ENCODE results near the gene S100A10. TPM values are rescaled to one million over a fixed set of nuclear protein-coding genes. Genes with fewer than 3 reads are reported as not detected.

S100A10 gene
- total RNA-seq, 1 experiment from 2014 or later: 160 TPM

- Histone ChIP-seq H3K27ac (ENCODE audit: insufficient read length, low read depth, low read length) (peak overlapping the region; percentile 18), H2BK12ac (ENCODE audit: insufficient read length, low read depth, low read length) (no peak overlapping the region), H3K4me1 (ENCODE audit: insufficient read depth, low read length) (peaks cover 14% of the 10 kb centered on the region; the same call in 1 of the 2 replicates), H3T11ph (ENCODE audit: low read length) (no peak overlapping the region), H3K79me2 (ENCODE audit: insufficient read depth, low read length) (peaks cover 19% of the 10 kb centered on the region), H3K23me2 (ENCODE audit: insufficient read length, low read depth, low read length, poor library complexity, severe bottlenecking) (peaks cover 21% of the 10 kb centered on the region), H3K9me3 (ENCODE audit: control insufficient read depth, low read depth, low read length) (no peaks in the 10 kb centered on the region), H3K4me2 (ENCODE audit: insufficient read depth, insufficient read length, low read length) (peak overlapping the region; percentile 89), H3K56ac (ENCODE audit: insufficient read length, low read depth, low read length) (no peak overlapping the region), H2BK120ac (ENCODE audit: low read depth, low read length, poor library complexity, severe bottlenecking) (no peak overlapping the region), H3K14ac (ENCODE audit: insufficient read depth, low read length) (peak overlapping the region; percentile 80), H3K18ac (ENCODE audit: insufficient read length, low read depth, low read length) (peak overlapping the region; percentile 53), H4K8ac (replicated peaks; ENCODE audit: insufficient read length, low read depth, low read length) (no peak overlapping the region), H2BK15ac (ENCODE audit: low read depth, low read length) (no peak overlapping the region), H2BK20ac (ENCODE audit: low read depth, low read length, poor library complexity, severe bottlenecking) (no peak overlapping the region), H3K79me1 (ENCODE audit: insufficient read depth, low read depth, low read length, poor library complexity, severe bottlenecking) (no peaks in the 10 kb centered on the region), H2AK5ac (ENCODE audit: insufficient read length, low read length) (no peak overlapping the region), H2AFZ (ENCODE audit: low read length) (no peak overlapping the region), H3K4ac (ENCODE audit: low read depth, low read length) (no peak overlapping the region), H4K20me1 (ENCODE audit: control insufficient read depth, insufficient read depth, insufficient read length) (no peaks in the 10 kb centered on the region), H3K23ac (ENCODE audit: insufficient read length, low read depth, low read length) (no peak overlapping the region), H4K91ac (ENCODE audit: insufficient read length, low read depth, low read length) (peak overlapping the region; percentile 19), H2BK5ac (ENCODE audit: insufficient read length, low read length) (no peak overlapping the region), H3K9ac (ENCODE audit: extremely low read depth, insufficient read length, low read length) (peak overlapping the region; percentile 77), H4K5ac (ENCODE audit: insufficient read length, low read depth, low read length) (peak overlapping the region; percentile 19), H3K27me3 (ENCODE audit: insufficient read depth, low read length) (no peaks in the 10 kb centered on the region)
- no peaks in the 10 kb centered on the region for H3K9me3 Mint-ChIP-seq
- peaks cover 8% of the 10 kb centered on the region for H3K27me3 Mint-ChIP-seq (ENCODE audit: low read depth)
- peak; percentile 66 for DNase-seq
- peak overlapping the region; percentile 88 to 95 for H3K4me3 Mint-ChIP-seq
- peak overlapping the region in 1 of 3 experiments; percentile 93; a peak in 2 of 7 replicates for H3K27ac Mint-ChIP-seq
- no peak for TF ChIP-seq CTCF (conservative IDR thresholded peaks at IDR 0.05)
- H3K4me1 Mint-ChIP-seq: peaks cover 37 to 51% of the 10 kb centered on the region in 2 experiments
- H3K36me3 Mint-ChIP-seq (ENCODE audit: insufficient read depth in 1 of 3, low read depth in 3 of 3): no peaks in the 10 kb centered on the region
- WGBS (ENCODE audit: extremely low coverage, insufficient read length, low lambda C conversion rate): no CpG with 5 or more reads among the region's 50 CpGs
These were observed 450 bp downstream of the S100A10 start for GRCh38 chr1:151993084-151993733.

Measured in H9 (cell line).